ENCODE data around the gene ITM2C. TPM values are rescaled to one million over a fixed set of nuclear protein-coding genes. Genes with fewer than 3 reads are reported as not detected.
A peak's percentile ranks its signal among the peaks of the same experiment; 100 is the strongest.

ITM2C gene
- total and polyA plus RNA-seq, 2 of the 13 experiments (the other 11 are each of a cell fraction or from before 2014, with no cell fraction given), result 70.5 to 270 TPM

- Histone ChIP-seq H3K4me2 (ENCODE audit: low read depth, low read length) (no peak overlapping the region), H2AFZ (ENCODE audit: low read length) (no peak overlapping the region), H3K4me1 (ENCODE audit: insufficient read depth, low read length) (no peaks in the 10 kb centered on the region), H3K27me3 (ENCODE audit: control insufficient read depth in 1 of 2, insufficient read depth in 2 of 2, low read length in 2 of 2) (peaks cover 2 to 48% of the 10 kb centered on the region in 2 experiments; a peak in 4 of 5 replicates), H4K20me1 (ENCODE audit: insufficient read depth, low read length) (no peaks in the 10 kb centered on the region), H3K9me3 (ENCODE audit: low read length) (peaks cover 7% of the 10 kb centered on the region; the same call in 1 of the 2 replicates), H3K36me3 (replicated peaks in 1 of 2; ENCODE audit: control insufficient read depth in 1 of 2, insufficient read depth in 2 of 2, low read length in 2 of 2) (no peaks in the 10 kb centered on the region), H3K79me2 (ENCODE audit: insufficient read depth, low read length) (no peaks in the 10 kb centered on the region), H3K4me3 (replicated peaks in 1 of 3; ENCODE audit: insufficient read depth in 1 of 3, low read depth in 2 of 3, low read length in 3 of 3) (no peak overlapping the region), H3K9ac (ENCODE audit: insufficient read depth, low read depth, low read length) (no peak overlapping the region), H3K27ac (ENCODE audit: extremely low read length, insufficient read depth, low read length) (no peak overlapping the region)
- BruUV-seq (replicated peaks), result no TSS peak
- FAIRE-seq (no peak), ATAC-seq (no peak), DNase-seq (ENCODE audit: low spot score) (no peak)
- in situ Hi-C loops (cut with HindIII; ENCODE audit: extremely low pct_ligation_motif_present, low pct_unique_long_range_greater_than_20kb) (no loop called here), intact Hi-C loops (cut with micrococcal nuclease; ENCODE audit: unreplicated experiment) (no loop called here)
- TF ChIP-seq MBD4 (IDR thresholded peaks at IDR 0.05; ENCODE audit: borderline replicate concordance, low read length), result no peak
- TF ChIP-seq MIER2 (CRISPR knock-in tag; IDR thresholded peaks at IDR 0.05), result no peak
- TF ChIP-seq ZBTB39 (CRISPR knock-in tag; IDR thresholded peaks at IDR 0.05), result no peak
- no peak for TF ChIP-seq REL (CRISPR knock-in tag; conservative IDR thresholded peaks at IDR 0.05)
- TF ChIP-seq GLMP (CRISPR knock-in tag; IDR thresholded peaks at IDR 0.05; ENCODE audit: borderline replicate concordance), result no peak
- TF ChIP-seq, protein P1, sequence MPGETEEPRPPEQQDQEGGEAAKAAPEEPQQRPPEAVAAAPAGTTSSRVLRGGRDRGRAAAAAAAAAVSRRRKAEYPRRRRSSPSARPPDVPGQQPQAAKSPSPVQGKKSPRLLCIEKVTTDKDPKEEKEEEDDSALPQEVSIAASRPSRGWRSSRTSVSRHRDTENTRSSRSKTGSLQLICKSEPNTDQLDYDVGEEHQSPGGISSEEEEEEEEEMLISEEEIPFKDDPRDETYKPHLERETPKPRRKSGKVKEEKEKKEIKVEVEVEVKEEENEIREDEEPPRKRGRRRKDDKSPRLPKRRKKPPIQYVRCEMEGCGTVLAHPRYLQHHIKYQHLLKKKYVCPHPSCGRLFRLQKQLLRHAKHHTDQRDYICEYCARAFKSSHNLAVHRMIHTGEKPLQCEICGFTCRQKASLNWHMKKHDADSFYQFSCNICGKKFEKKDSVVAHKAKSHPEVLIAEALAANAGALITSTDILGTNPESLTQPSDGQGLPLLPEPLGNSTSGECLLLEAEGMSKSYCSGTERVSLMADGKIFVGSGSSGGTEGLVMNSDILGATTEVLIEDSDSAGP (CRISPR knock-in tag; IDR thresholded peaks at IDR 0.05; ENCODE audit: borderline replicate concordance), result 0 out of 2 replicates have a peak, but pooled peaks have one; percentile 13
- no peak for TF ChIP-seq MNT (IDR thresholded peaks at IDR 0.05)
- WGBS (ENCODE audit: low lambda C conversion rate), result 59% methylated on average over 7 of the region's 14 CpGs
- CTCF ChIA-PET (ENCODE audit: low intra/inter-chr PET ratio, low total read pairs), result no interaction called here
- POLR2A ChIA-PET, result no interaction called here
These were observed 35.4 kb upstream of the ITM2C start for GRCh38 chr2:230829293-230829692.
